Subcutaneous adipose tissue (tissue), 4 donors: ENCODE results near the gene TRIM72. TPM values are rescaled to one million over a fixed set of nuclear protein-coding genes. Genes with fewer than 3 reads are reported as not detected.

Source experiments
- total RNA-seq, 4 donors: library from RNA; depleted of rRNA; stranded (reverse); fragments of >200 nt; gene quantifications; one replicate each; pipeline ENCODE4 v1.1.0, GENCODE V29; 2016
- TF ChIP-seq, protein P1 (sequence below): fragments of 450-650 bp; IDR thresholded peaks from one replicate; pipeline ENCODE4 v1.5.1; 2016; ENCODE audit warnings: low read depth, mild to moderate bottlenecking, control low read depth, antibody characterized with exemption, moderate library complexity

Gene TRIM72, protein sequence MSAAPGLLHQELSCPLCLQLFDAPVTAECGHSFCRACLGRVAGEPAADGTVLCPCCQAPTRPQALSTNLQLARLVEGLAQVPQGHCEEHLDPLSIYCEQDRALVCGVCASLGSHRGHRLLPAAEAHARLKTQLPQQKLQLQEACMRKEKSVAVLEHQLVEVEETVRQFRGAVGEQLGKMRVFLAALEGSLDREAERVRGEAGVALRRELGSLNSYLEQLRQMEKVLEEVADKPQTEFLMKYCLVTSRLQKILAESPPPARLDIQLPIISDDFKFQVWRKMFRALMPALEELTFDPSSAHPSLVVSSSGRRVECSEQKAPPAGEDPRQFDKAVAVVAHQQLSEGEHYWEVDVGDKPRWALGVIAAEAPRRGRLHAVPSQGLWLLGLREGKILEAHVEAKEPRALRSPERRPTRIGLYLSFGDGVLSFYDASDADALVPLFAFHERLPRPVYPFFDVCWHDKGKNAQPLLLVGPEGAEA
- not detected for total RNA-seq

DNA sequence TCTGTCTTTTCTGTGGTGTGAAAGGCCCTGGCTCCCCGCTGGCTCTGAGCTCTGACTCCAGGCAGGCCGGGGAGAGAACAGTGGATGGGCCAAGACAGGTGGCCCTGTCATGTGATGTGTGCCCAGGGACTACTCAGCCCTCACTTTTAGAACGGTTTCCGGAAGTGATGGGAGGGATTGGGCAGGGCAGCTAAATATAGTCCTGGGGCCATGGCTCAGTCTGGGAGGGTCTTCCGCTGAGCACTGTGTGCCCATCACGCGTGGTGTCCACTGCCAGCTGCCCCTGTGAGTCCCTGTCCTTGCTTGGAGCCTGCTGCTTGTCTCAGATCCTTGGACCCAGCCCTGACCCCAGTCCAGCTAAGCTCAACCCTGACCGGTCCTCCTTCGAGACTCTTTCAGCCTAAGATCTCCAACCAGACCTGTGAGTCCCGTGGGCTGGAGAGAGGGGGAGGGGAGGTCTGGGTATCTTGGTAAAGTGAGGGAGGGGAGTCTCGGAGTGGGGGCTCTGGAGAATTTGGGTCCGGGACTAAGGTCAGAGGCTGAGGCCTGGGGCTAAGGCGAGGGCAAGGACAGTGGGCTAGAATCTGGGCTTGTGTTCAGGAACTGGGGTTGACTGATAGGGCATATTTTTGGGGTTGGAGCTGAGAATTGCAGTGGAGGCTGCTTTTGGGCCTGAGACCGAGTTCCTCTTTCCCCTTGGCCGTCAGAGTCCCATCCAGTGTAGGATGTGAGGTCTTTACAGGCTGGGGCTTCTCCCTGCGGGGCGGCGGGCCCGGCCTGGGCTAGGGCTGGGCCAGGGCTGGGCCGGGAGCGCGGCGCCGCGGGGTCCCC lies at the start of gene TRIM72:
Gene TRIM72, plus strand, starts transcription at position 243 of the 831 bp plus-strand sequence. CDS start 620 bp downstream, outside the sequence.
- TF ChIP-seq, protein P1, sequence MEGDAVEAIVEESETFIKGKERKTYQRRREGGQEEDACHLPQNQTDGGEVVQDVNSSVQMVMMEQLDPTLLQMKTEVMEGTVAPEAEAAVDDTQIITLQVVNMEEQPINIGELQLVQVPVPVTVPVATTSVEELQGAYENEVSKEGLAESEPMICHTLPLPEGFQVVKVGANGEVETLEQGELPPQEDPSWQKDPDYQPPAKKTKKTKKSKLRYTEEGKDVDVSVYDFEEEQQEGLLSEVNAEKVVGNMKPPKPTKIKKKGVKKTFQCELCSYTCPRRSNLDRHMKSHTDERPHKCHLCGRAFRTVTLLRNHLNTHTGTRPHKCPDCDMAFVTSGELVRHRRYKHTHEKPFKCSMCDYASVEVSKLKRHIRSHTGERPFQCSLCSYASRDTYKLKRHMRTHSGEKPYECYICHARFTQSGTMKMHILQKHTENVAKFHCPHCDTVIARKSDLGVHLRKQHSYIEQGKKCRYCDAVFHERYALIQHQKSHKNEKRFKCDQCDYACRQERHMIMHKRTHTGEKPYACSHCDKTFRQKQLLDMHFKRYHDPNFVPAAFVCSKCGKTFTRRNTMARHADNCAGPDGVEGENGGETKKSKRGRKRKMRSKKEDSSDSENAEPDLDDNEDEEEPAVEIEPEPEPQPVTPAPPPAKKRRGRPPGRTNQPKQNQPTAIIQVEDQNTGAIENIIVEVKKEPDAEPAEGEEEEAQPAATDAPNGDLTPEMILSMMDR, result no peak

DNA sequence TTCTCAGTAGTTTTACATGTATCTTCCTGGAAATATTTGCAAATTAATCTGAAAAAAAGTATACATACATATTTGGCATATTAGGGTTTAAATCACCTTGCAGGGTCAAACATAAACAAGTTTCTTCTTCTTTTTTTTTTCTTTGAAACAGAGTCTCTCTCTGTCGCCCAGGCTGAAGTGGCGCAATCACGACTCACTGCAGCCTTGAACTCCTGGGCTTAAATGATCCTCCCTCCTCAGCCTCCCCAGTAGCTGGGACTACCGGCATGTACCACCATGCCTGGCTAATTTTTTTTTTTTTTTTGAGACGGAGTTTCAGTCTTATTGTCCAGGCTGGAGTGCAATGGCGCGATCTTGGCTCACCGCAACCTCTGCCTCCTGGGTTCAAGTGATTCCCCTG lies 46.6 kb upstream of the TRIM72 start:
- TF ChIP-seq, protein P1, result no peak

DNA sequence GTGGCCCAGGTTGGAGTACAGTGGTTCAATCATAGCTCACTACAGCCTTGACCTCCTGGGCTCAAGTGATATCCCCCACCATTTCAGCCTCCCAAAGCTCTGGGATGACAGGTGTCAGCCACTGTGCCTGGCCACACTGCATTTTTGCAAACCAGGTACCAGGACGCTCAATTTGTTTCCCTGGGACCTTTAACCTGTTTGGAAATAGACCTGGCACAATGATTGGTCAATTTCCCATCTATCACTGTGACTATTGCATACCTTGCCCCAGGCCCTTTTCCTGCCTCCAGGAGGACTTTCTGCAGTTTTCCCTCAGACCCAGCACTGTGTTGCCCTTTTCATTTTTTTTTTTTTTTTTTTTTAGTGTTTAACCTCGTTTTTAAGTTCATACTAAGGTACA lies 45.1 kb upstream of the TRIM72 start:
- TF ChIP-seq, protein P1, result no peak

DNA sequence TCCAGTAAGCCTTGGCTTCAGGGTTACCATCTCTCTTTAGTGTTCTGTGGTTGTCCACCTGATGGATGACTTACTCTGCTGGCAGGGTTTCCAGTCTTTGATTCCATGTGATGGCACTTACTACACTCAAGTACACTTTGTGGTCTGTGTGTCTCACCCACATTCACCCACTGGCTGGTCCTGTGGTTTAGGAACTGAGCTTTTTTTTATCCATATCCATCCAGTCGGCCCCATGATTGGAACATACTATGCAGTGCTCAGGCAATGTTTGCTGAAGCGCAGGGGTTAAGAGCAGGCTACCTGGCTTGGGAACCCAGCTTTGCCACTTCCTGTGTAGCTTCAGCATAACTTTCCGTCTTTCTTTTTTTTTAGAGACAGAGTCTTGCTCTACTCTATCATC lies 36.8 kb upstream of the TRIM72 start:
- TF ChIP-seq, protein P1, result no peak

DNA sequence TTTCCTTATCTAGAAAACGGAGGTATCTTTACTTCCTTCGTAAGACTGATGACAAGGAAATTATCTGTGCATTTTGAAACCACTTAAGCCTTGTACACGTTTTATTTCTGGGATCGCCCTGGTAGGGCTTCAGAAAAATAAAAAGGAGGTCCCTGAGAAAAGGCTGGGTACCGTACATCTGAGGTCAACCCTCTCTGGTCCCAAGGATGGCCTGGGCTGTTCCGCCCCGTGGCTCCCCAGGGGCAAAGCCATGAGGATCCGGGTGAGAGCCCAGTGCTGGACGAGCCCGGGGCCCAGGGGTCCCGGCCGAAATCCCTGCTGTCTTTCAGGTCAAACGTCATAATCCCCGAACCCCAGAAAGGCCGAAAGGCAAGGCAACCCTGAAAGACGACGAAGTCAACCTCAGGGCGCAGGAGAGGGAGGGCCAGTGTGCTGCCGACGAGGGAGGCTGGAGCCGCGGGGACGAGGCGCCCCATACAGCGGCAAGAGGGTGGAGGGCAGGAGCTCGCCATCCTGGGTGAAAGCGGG lies 34.6 kb upstream of the TRIM72 start:
- TF ChIP-seq, protein P1, result no peak

DNA sequence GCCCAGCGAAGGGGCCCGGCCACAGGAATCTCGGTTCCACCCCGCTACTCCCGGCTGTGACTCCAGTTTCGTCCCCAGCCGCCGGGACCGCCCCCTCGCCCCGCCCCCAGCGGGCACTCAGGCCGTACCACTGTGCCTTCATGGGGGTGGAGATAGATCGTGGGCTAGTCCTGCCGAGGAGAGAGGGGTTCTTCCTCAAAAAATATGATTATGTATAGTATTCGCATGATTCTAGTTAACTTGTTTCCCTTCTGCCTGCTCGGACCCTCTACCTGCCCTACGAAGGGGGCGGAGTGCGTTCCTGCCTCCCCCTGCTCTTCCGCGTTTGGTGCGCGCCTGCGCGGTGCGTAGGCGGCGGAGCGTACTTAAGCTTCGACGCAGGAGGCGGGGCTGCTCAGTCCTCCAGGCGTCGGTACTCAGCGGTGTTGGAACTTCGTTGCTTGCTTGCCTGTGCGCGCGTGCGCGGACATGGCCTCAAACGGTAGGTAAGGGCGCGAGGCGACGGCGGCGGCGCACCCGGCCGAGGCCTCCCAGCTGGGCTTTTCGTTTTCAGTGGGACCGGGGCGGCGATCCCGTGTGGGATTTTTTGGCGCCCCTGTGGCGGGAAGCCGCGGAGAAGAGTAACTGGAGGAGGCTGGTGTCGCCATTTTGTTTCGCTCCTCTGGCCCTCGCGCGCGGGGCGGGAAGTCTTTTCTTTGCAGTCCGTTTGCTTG lies 34.0 kb upstream of the TRIM72 start, which contains the start of gene FUS:
Gene FUS, plus strand, starts transcription at position 393 of the 713 bp plus-strand sequence. Its CDS starts 76 bp downstream, at position 469.
- TF ChIP-seq, protein P1, result no peak
